NT2/D1 (cell line): Measurements from ENCODE around the gene LPA.

Experiments
- DNase-seq: peaks from one replicate; pipeline ENCODE4 v3.0.0-alpha.2; 2011; ENCODE audit warnings: low read depth, low spot score
- H3K27me3 ChIP-seq: 2 replicates; pipeline ENCODE4 v1.6.0; 2011; ENCODE audit warnings: mild to moderate bottlenecking; ENCODE audit not compliant: insufficient read length, insufficient read depth
- H3K36me3 ChIP-seq: 2 replicates; pipeline ENCODE4 v1.6.1; 2011; ENCODE audit warnings: mild to moderate bottlenecking, low read length, mixed read lengths; ENCODE audit not compliant: insufficient read depth, insufficient read length
- H3K4me1 ChIP-seq: 2 replicates; pipeline ENCODE4 v1.5.1; 2011; ENCODE audit not compliant: insufficient read depth, insufficient read length
- H3K4me3 ChIP-seq: 2 replicates; pipeline ENCODE4 v1.5.1; 2011; ENCODE audit warnings: low read depth; ENCODE audit not compliant: insufficient read length
- H3K9ac ChIP-seq: 2 replicates; pipeline ENCODE4 v1.6.0; 2011; ENCODE audit warnings: low read depth; ENCODE audit not compliant: insufficient read length
- H3K9me3 ChIP-seq: 2 replicates; pipeline ENCODE4 v1.5.1; 2011; ENCODE audit warnings: mild to moderate bottlenecking, low read length; ENCODE audit not compliant: insufficient read depth
- SUZ12 ChIP-seq: IDR thresholded peaks from 2 replicates; pipeline ENCODE4 v1.6.1; 2011; ENCODE audit not compliant: insufficient read length, insufficient read depth; ENCODE audit errors: extremely low read depth
- YY1 ChIP-seq: IDR thresholded peaks from 2 replicates; pipeline ENCODE4 v1.6.1; 2011; ENCODE audit not compliant: insufficient read length, insufficient read depth
- ZNF274 ChIP-seq: IDR thresholded peaks from 2 replicates; pipeline ENCODE4 v1.6.1; 2011; ENCODE audit warnings: mild to moderate bottlenecking, low read depth, low read length

The LPA gene

DNA sequence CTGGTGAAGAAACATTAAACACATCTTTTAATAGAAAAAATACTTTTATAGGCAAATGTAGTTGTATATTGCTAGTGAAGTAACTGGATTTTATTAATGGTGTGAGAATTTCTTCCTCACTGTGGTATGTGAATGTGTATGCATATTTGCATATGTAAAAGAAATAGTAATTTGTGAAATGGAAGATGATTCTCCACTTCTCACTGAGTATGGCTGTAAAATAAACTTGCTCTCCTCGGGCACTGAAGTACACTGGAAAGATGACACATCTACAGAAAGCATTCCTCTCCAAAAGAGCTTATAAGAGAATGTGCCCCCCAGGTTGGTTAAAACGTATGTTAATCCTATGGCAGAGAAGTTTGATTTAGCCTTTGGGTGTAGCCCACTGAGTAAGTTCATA, 155.5 kb downstream of the LPA start:
- no peaks in the 10 kb centered on the region for H3K36me3 ChIP-seq
- H3K27me3 ChIP-seq = no peaks in the 10 kb centered on the region
- no peak for DNase-seq
- peaks cover 2% of the 10 kb centered on the region for H3K4me1 ChIP-seq
- H3K4me3 ChIP-seq = no peak overlapping the region
- H3K9me3 ChIP-seq = peaks cover 17% of the 10 kb centered on the region; the same call in 1 of the 2 replicates
- H3K9ac ChIP-seq = no peak overlapping the region
- TF ChIP-seq ZNF274 (no peak), YY1 (no peak), SUZ12 (no peak)

DNA sequence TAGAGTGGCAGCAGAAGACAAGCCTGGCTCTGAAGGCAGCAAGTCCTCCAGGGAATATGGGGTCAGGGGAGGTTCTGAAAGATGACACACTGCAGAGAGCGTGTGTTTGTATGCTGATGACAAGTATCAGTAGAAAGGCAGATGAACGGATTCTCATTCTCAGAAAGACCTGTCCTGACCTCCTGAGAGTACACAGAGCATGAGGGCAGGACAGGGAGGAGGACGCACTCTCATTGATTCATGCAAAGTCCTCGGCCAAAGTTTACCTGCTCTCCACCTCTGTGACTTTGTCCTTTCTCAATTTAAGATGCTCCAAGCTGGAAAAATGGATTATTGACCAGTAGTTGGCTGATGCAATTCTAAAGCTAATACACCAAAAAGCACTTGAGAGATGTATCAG, 156.7 kb downstream of the LPA start:
- Histone ChIP-seq H3K27me3 (no peaks in the 10 kb centered on the region), H3K4me3 (no peak overlapping the region), H3K36me3 (no peaks in the 10 kb centered on the region), H3K9ac (no peak overlapping the region), H3K9me3 (peaks cover 18% of the 10 kb centered on the region; the same call in 1 of the 2 replicates), H3K4me1 (peaks cover 2% of the 10 kb centered on the region)
- no peak for DNase-seq
- TF ChIP-seq SUZ12 = no peak
- no peak for TF ChIP-seq ZNF274
- no peak for TF ChIP-seq YY1

- H3K36me3 ChIP-seq = no peaks in the 10 kb centered on the region
- no peak overlapping the region for H3K4me3 ChIP-seq
- peaks cover 18% of the 10 kb centered on the region; the same call in 1 of the 2 replicates for H3K9me3 ChIP-seq
- H3K27me3 ChIP-seq = no peaks in the 10 kb centered on the region
- DNase-seq = no peak
- peaks cover 2% of the 10 kb centered on the region for H3K4me1 ChIP-seq
- no peak for TF ChIP-seq YY1
- TF ChIP-seq ZNF274 = no peak
- TF ChIP-seq SUZ12 = no peak
- no peak overlapping the region for H3K9ac ChIP-seq
Observed at GRCh38 chr6:160505970-160506369, 158.1 kb downstream of the LPA start.

- peaks cover 18% of the 10 kb centered on the region; the same call in 1 of the 2 replicates for H3K9me3 ChIP-seq
- no peaks in the 10 kb centered on the region for H3K4me1 ChIP-seq
- no peak overlapping the region for H3K9ac ChIP-seq
- peaks cover 20% of the 10 kb centered on the region for H3K36me3 ChIP-seq
- no peak for DNase-seq
- no peaks in the 10 kb centered on the region for H3K27me3 ChIP-seq
- no peak overlapping the region for H3K4me3 ChIP-seq
- TF ChIP-seq ZNF274 = no peak
- TF ChIP-seq SUZ12 = no peak
- no peak for TF ChIP-seq YY1
Observed at GRCh38 chr6:160500639-160501038, 163.4 kb downstream of the LPA start.

GRCh38 chr6:160494576-160494975, 169.5 kb downstream of the LPA start:
- Histone ChIP-seq H3K4me3 (no peak overlapping the region), H3K36me3 (peaks cover 20% of the 10 kb centered on the region), H3K9ac (no peak overlapping the region), H3K4me1 (no peaks in the 10 kb centered on the region), H3K27me3 (no peaks in the 10 kb centered on the region), H3K9me3 (no peaks in the 10 kb centered on the region)
- TF ChIP-seq SUZ12 (no peak), ZNF274 (no peak), YY1 (no peak)
- no peak for DNase-seq

- Histone ChIP-seq H3K27me3 (no peaks in the 10 kb centered on the region), H3K36me3 (peaks cover 32% of the 10 kb centered on the region), H3K4me3 (no peak overlapping the region), H3K9ac (no peak overlapping the region), H3K9me3 (no peaks in the 10 kb centered on the region), H3K4me1 (no peaks in the 10 kb centered on the region)
- DNase-seq = no peak
- TF ChIP-seq YY1 = no peak
- no peak for TF ChIP-seq SUZ12
Observed at GRCh38 chr6:160489091-160489490, 175.0 kb downstream of the LPA start.

DNA sequence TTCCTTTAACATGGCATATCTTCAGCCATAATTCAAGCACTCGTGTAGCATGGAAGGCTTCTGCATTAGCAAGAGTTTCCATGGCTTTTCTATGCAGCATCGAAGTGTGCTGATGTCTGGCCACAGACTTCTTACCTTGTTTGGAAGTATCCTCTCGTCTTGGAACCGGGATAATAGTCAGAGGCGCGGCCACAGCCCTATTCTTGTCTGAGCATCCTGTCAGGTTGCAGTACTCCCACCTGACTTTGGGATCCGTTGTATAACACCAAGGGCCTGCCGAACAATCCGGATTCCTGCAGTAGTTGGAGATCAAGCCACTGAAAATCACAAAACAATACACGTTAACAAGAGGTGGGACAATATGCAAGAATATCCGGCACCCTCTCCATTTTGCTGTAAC, 177.0 kb downstream of the LPA start:
- Histone ChIP-seq H3K4me3 (no peak overlapping the region), H3K27me3 (no peaks in the 10 kb centered on the region), H3K36me3 (peaks cover 44% of the 10 kb centered on the region), H3K9me3 (no peaks in the 10 kb centered on the region), H3K9ac (no peak overlapping the region), H3K4me1 (no peaks in the 10 kb centered on the region)
- DNase-seq = no peak
- no peak for TF ChIP-seq YY1
- TF ChIP-seq ZNF274 = no peak
- no peak for TF ChIP-seq SUZ12
